GM23338 (cell line): ENCODE measurements around the gene MICAL2.

Source experiments
- CREB1 ChIP-seq: fragments of 250-450 bp; sonication (Bioruptor Pico); IDR thresholded peaks from 2 replicates; pipeline ENCODE4 v1.5.0; 2020; ENCODE audit warnings: low read depth, mild to moderate bottlenecking, moderate library complexity
- CTCF ChIP-seq, 2 experiments: fragments of 200-600 bp in 1 of 2; sonication (generic) in 1 of 2; conservative IDR thresholded peaks; 2 replicates each; pipeline versions ENCODE4 v1.5.1 to v1.6.1; 2016 to 2017; ENCODE audit warnings: antibody characterized with exemption in 2 of 2, low read depth in 2 of 2, mild to moderate bottlenecking in 2 of 2, moderate library complexity in 1 of 2
- ETS1 ChIP-seq: IDR thresholded peaks from 2 replicates; pipeline ENCODE4 v1.6.1; 2016; ENCODE audit warnings: antibody characterized with exemption
- EZH2 ChIP-seq: fragments of 200-600 bp; sonication (generic); IDR thresholded peaks from one replicate; pipeline ENCODE4 v1.8.0; 2017; ENCODE audit warnings: antibody characterized with exemption, mild to moderate bottlenecking, low read depth; ENCODE audit not compliant: unreplicated experiment
- EZH2phosphoT487 ChIP-seq: fragments of 200-600 bp; sonication (generic); IDR thresholded peaks from one replicate; pipeline ENCODE4 v1.8.1; 2018; ENCODE audit warnings: antibody characterized with exemption; ENCODE audit not compliant: unreplicated experiment
- JUNB ChIP-seq: IDR thresholded peaks from one replicate; pipeline ENCODE4 v1.6.1; 2016; ENCODE audit warnings: antibody characterized with exemption; ENCODE audit not compliant: unreplicated experiment
- NANOG ChIP-seq: IDR thresholded peaks from 2 replicates; pipeline ENCODE4 v1.6.1; 2016; ENCODE audit warnings: antibody characterized with exemption, borderline replicate concordance
- POLR2AphosphoS5 ChIP-seq: IDR thresholded peaks from 2 replicates; pipeline ENCODE4 v1.6.1; 2016; ENCODE audit warnings: antibody characterized with exemption, low read depth
- REST ChIP-seq: IDR thresholded peaks from one replicate; pipeline ENCODE4 v1.6.1; 2018; ENCODE audit warnings: antibody characterized with exemption; ENCODE audit not compliant: unreplicated experiment
- STAT1 ChIP-seq: IDR thresholded peaks from one replicate; pipeline ENCODE4 v1.6.1; 2016; ENCODE audit warnings: antibody characterized with exemption; ENCODE audit not compliant: unreplicated experiment
- ZNF114 ChIP-seq: fragments of 250-450 bp; sonication (Bioruptor Pico); IDR thresholded peaks from 2 replicates; pipeline ENCODE4 v1.5.0; 2020; ENCODE audit warnings: mild to moderate bottlenecking, moderate library complexity
- ZNF331 ChIP-seq: fragments of 250-450 bp; sonication (Bioruptor Pico); IDR thresholded peaks from 2 replicates; pipeline ENCODE4 v1.5.0; 2020; ENCODE audit warnings: low read depth, mild to moderate bottlenecking, moderate library complexity
- ZNF462 ChIP-seq: fragments of 250-450 bp; sonication (Bioruptor Pico); IDR thresholded peaks from 2 replicates; pipeline ENCODE4 v1.5.0; 2020; ENCODE audit warnings: mild to moderate bottlenecking, moderate library complexity

GRCh38 chr11:12118949-12119348 lies 8.6 kb downstream of the MICAL2 start:
- peak in 1 of 2 experiments; percentile 14; a peak in 2 of 4 replicates for TF ChIP-seq CTCF (conservative IDR thresholded peaks at IDR 0.05; ENCODE audit: low read depth in 2 of 2)
- TF ChIP-seq POLR2AphosphoS5 = no peak
- TF ChIP-seq JUNB = no peak
- no peak for TF ChIP-seq EZH2
- no peak for TF ChIP-seq EZH2phosphoT487
- TF ChIP-seq CREB1 (CRISPR knock-in tag) = no peak
- TF ChIP-seq ZNF462 = no peak
- TF ChIP-seq REST = no peak
- no peak for TF ChIP-seq ZNF331
- TF ChIP-seq STAT1 = no peak
- no peak for TF ChIP-seq ETS1
- TF ChIP-seq NANOG = no peak
- TF ChIP-seq ZNF114 (CRISPR knock-in tag) = no peak
